Neural progenitor cell (in vitro differentiated cells): ENCODE data around the gene IFT81. TPM values are rescaled to one million over a fixed set of nuclear protein-coding genes. Genes with fewer than 3 reads are reported as not detected.

Experiments
- DNase-seq: peaks from one replicate; pipeline ENCODE4 v3.0.0-alpha.2; 2016; ENCODE audit warnings: low spot score
- H2AFZ ChIP-seq: fragments of 200-600 bp; sonication (generic); replicated peaks from 2 replicates; pipeline ENCODE4 v1.6.1; 2016; ENCODE audit warnings: antibody characterized with exemption
- H3F3A ChIP-seq: fragments of 200-600 bp; sonication (generic); 2 replicates; pipeline ENCODE4 v1.6.1; 2016; ENCODE audit warnings: antibody characterized with exemption, low read depth
- H3K27ac ChIP-seq: fragments of 200-600 bp; sonication (generic); 2 replicates; pipeline ENCODE4 v1.5.1; 2016; ENCODE audit warnings: mild to moderate bottlenecking
- H3K27me3 ChIP-seq: fragments of 200-600 bp; sonication (generic); 2 replicates; pipeline ENCODE4 v1.6.1; 2016; ENCODE audit warnings: mild to moderate bottlenecking, moderate library complexity
- H3K36me3 ChIP-seq: fragments of 200-600 bp; sonication (generic); 2 replicates; pipeline ENCODE4 v1.5.1; 2016
- H3K4me1 ChIP-seq: fragments of 200-600 bp; sonication (generic); 2 replicates; pipeline ENCODE4 v1.6.1; 2016; ENCODE audit warnings: mixed run types
- H3K4me2 ChIP-seq: fragments of 200-600 bp; sonication (generic); 2 replicates; pipeline ENCODE4 v1.6.1; 2016
- H3K4me3 ChIP-seq: fragments of 200-600 bp; sonication (generic); 2 replicates; pipeline ENCODE4 v1.5.1; 2016
- H3K79me2 ChIP-seq: fragments of 200-600 bp; sonication (generic); 2 replicates; pipeline ENCODE4 v1.6.1; 2016; ENCODE audit warnings: low read depth
- H3K9ac ChIP-seq: fragments of 200-600 bp; sonication (generic); 2 replicates; pipeline ENCODE4 v1.6.1; 2016
- H3K9me3 ChIP-seq: fragments of 200-600 bp; sonication (generic); 2 replicates; pipeline ENCODE4 v1.5.1; 2016; ENCODE audit warnings: low read depth
- H4K20me1 ChIP-seq: fragments of 200-600 bp; sonication (generic); 2 replicates; pipeline ENCODE4 v1.6.1; 2016; ENCODE audit warnings: low read depth
- H3K27ac Mint-ChIP-seq: 3 replicates; pipeline ENCODE4 v1.8.0; 2021; ENCODE audit warnings: mixed read lengths
- H3K27me3 Mint-ChIP-seq: 2 replicates; pipeline ENCODE4 v1.8.0; 2022; ENCODE audit warnings: low read depth, mild to moderate bottlenecking, inconsistent platforms, moderate library complexity, mixed read lengths; ENCODE audit not compliant: insufficient read depth
- H3K36me3 Mint-ChIP-seq: 3 replicates; pipeline ENCODE4 v1.8.0; 2021; ENCODE audit warnings: mixed read lengths
- H3K4me1 Mint-ChIP-seq: 3 replicates; pipeline ENCODE4 v1.8.0; 2021; ENCODE audit warnings: mixed read lengths
- H3K4me3 Mint-ChIP-seq: 3 replicates; pipeline ENCODE4 v1.8.0; 2021; ENCODE audit warnings: mild to moderate bottlenecking, moderate library complexity, mixed read lengths
- H3K9me3 Mint-ChIP-seq: 3 replicates; pipeline ENCODE4 v1.8.0; 2020; ENCODE audit warnings: mixed read lengths
- EZH2 ChIP-seq: fragments of 200-600 bp; sonication (generic); IDR thresholded peaks from 2 replicates; pipeline ENCODE4 v1.6.1; 2017; ENCODE audit warnings: antibody characterized with exemption, mild to moderate bottlenecking, moderate library complexity
- EZH2phosphoT487 ChIP-seq: fragments of 200-600 bp; sonication (generic); IDR thresholded peaks from 2 replicates; pipeline ENCODE4 v1.6.1; 2017; ENCODE audit warnings: antibody characterized with exemption
- total RNA-seq: library from RNA; depleted of rRNA; stranded (reverse); fragments of >200 nt; gene quantifications from 2 replicates; pipeline ENCODE4 v1.2.3, GENCODE V29; 2015; ENCODE audit warnings: low replicate concordance
- TF ChIP-seq, protein P1 (sequence below): fragments of 200-600 bp; sonication (generic); IDR thresholded peaks from 2 replicates; pipeline ENCODE4 v1.5.1; 2017; ENCODE audit warnings: antibody characterized with exemption, mild to moderate bottlenecking

IFT81 gene
- total RNA-seq, 1 donor from 2014 or later, result 73.8 TPM

GRCh38 chr12:110159671-110160245, 35.6 kb downstream of the IFT81 start:
- no peak overlapping the region for H3K27ac Mint-ChIP-seq

GRCh38 chr12:110165540-110166159, 41.5 kb downstream of the IFT81 start:
- Histone ChIP-seq H3K79me2 (no peaks in the 10 kb centered on the region), H3K27me3 (no peaks in the 10 kb centered on the region), H3K9ac (no peak overlapping the region), H3K4me3 (no peak overlapping the region), H2AFZ (no peak overlapping the region), H3K4me2 (no peak overlapping the region), H3K36me3 (peaks cover 14% of the 10 kb centered on the region), H4K20me1 (no peaks in the 10 kb centered on the region), H3K9me3 (no peaks in the 10 kb centered on the region), H3F3A (no peaks in the 10 kb centered on the region), H3K4me1 (no peaks in the 10 kb centered on the region), H3K27ac (no peak overlapping the region)
- no peak for DNase-seq
- H3K27me3 Mint-ChIP-seq, result no peaks in the 10 kb centered on the region
- peaks cover 38% of the 10 kb centered on the region for H3K36me3 Mint-ChIP-seq
- no peak for TF ChIP-seq EZH2
- TF ChIP-seq, protein P1, sequence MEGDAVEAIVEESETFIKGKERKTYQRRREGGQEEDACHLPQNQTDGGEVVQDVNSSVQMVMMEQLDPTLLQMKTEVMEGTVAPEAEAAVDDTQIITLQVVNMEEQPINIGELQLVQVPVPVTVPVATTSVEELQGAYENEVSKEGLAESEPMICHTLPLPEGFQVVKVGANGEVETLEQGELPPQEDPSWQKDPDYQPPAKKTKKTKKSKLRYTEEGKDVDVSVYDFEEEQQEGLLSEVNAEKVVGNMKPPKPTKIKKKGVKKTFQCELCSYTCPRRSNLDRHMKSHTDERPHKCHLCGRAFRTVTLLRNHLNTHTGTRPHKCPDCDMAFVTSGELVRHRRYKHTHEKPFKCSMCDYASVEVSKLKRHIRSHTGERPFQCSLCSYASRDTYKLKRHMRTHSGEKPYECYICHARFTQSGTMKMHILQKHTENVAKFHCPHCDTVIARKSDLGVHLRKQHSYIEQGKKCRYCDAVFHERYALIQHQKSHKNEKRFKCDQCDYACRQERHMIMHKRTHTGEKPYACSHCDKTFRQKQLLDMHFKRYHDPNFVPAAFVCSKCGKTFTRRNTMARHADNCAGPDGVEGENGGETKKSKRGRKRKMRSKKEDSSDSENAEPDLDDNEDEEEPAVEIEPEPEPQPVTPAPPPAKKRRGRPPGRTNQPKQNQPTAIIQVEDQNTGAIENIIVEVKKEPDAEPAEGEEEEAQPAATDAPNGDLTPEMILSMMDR, result no peak
- TF ChIP-seq EZH2phosphoT487, result no peak
- H3K27ac Mint-ChIP-seq, result no peak overlapping the region
- no peak overlapping the region for H3K4me3 Mint-ChIP-seq
- no peaks in the 10 kb centered on the region for H3K4me1 Mint-ChIP-seq
- no peaks in the 10 kb centered on the region for H3K9me3 Mint-ChIP-seq

More at GRCh38 chr12:110159671-110160245, 35.6 kb downstream of the IFT81 start:
- H3K4me3 ChIP-seq, result no peak overlapping the region
- peak overlapping the region; percentile 46 for H3K27ac ChIP-seq
- H3K4me3 Mint-ChIP-seq, result no peak overlapping the region
- peaks cover 29% of the 10 kb centered on the region for H3K36me3 ChIP-seq
- no peaks in the 10 kb centered on the region for H4K20me1 ChIP-seq
- no peak for DNase-seq
- H3F3A ChIP-seq, result no peaks in the 10 kb centered on the region
- no peak overlapping the region for H2AFZ ChIP-seq
- H3K27me3 Mint-ChIP-seq, result no peaks in the 10 kb centered on the region
- H3K9ac ChIP-seq, result no peak overlapping the region
- no peaks in the 10 kb centered on the region for H3K4me1 Mint-ChIP-seq
- H3K36me3 Mint-ChIP-seq, result peaks cover 55% of the 10 kb centered on the region
- H3K4me1 ChIP-seq, result peaks cover 6% of the 10 kb centered on the region
- H3K79me2 ChIP-seq, result no peaks in the 10 kb centered on the region
- TF ChIP-seq EZH2phosphoT487, result no peak
- TF ChIP-seq EZH2, result no peak
- TF ChIP-seq, protein P1, result no peak
- H3K4me2 ChIP-seq, result no peak overlapping the region
- peaks cover 22% of the 10 kb centered on the region for H3K9me3 Mint-ChIP-seq
- no peaks in the 10 kb centered on the region for H3K27me3 ChIP-seq
- H3K9me3 ChIP-seq, result no peaks in the 10 kb centered on the region

DNA sequence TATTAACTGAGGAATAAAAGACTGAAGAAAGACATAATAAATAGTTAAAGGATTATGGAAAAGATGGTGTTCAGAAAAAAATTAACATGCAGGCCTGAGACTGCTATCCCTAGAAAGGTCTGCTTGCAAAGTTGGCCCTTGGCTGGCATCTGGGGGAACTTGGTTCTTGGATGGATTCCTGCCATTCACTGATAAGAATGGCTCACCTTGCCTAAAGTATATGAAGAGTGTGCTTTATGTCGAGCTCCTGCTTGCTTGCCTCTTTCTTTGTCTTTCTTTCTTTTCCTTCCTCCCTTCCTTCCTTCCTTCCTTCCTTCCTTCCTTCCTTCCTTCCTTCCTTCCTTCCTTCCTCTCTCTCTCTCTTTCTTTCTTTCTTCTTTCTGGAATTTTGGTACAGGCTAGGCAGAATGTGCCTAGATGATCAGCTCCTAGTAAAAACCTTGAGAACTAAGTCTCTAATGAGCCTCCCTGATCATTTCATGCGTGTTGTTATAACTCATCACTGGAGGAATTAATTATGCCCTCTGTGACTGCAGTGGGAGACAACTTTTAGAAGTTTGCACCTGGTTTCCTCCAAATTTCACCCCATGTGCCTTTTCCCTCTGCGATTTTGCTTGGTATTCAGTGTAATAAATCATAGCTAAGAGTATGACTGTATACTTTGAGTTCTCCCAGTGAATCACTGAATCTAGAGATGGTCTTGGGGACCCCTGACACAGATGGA, 44.7 kb downstream of the IFT81 start:
- no peak overlapping the region for H3K27ac ChIP-seq
- no peak overlapping the region for H2AFZ ChIP-seq
- no peaks in the 10 kb centered on the region for H4K20me1 ChIP-seq
- H3K79me2 ChIP-seq, result no peaks in the 10 kb centered on the region
- no peak overlapping the region for H3K4me3 Mint-ChIP-seq
- H3K9ac ChIP-seq, result no peak overlapping the region
- DNase-seq, result no peak
- H3K4me1 ChIP-seq, result no peaks in the 10 kb centered on the region
- no peaks in the 10 kb centered on the region for H3F3A ChIP-seq
- H3K36me3 ChIP-seq, result peaks cover 23% of the 10 kb centered on the region
- H3K9me3 ChIP-seq, result no peaks in the 10 kb centered on the region
- H3K4me2 ChIP-seq, result no peak overlapping the region
- no peaks in the 10 kb centered on the region for H3K27me3 ChIP-seq
- no peaks in the 10 kb centered on the region for H3K4me1 Mint-ChIP-seq
- TF ChIP-seq EZH2phosphoT487, result no peak
- TF ChIP-seq, protein P1, result no peak
- no peak for TF ChIP-seq EZH2
- no peak overlapping the region for H3K27ac Mint-ChIP-seq
- peaks cover 6% of the 10 kb centered on the region for H3K9me3 Mint-ChIP-seq
- H3K4me3 ChIP-seq, result no peak overlapping the region
- no peaks in the 10 kb centered on the region for H3K27me3 Mint-ChIP-seq
- H3K36me3 Mint-ChIP-seq, result peaks cover 41% of the 10 kb centered on the region
